ENCODE measurements around the gene DGAT2. TPM values are rescaled to one million over a fixed set of nuclear protein-coding genes. Genes with fewer than 3 reads are reported as not detected.

The DGAT2 gene
- total and polyA plus RNA-seq, 4 donors, result 4.2 to 54.0 (median 8.4) TPM

DNA sequence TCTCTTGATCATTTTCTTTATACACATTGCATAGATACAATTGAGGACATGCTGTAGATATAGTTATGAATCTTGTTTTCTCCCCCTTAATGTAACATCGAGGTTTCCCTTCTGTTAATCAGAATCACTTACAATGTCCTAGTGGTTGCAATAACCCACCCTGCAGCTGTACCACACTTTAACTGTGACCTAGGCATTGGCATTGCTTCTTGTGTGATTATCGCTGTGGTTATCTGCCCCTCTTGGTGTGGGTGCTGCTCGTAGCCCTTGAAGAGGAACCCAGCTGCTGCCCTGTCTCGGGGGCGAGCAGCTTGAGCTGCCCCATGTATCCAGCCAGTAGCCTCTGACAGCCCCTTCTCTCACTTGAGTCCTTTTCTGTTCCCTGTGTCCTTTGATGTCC, 1.5 kb downstream of the DGAT2 start:
- no peaks in the 10 kb centered on the region for H3K9me3 ChIP-seq (ENCODE audit: control insufficient read depth in 4 of 4, insufficient read depth in 3 of 4, low read length in 3 of 4)
- no peak overlapping the region for H3K9ac ChIP-seq (ENCODE audit: insufficient read depth in 1 of 2, low read length in 2 of 2)
- DNase-seq, result no peak
- WGBS, 2 donors, result 71 to 74% methylated on average over 5 of the region's 5 CpGs
- H3K4me3 ChIP-seq, result no peak overlapping the region
- H3K27me3 ChIP-seq (ENCODE audit: control insufficient read depth in 3 of 3, insufficient read depth in 3 of 3, low read length in 2 of 3), result peaks cover 0 to 23% (median 17%) of the 10 kb centered on the region in 3 donors
- peaks cover 0 to 18% (median 4%) of the 10 kb centered on the region in 5 donors for H3K4me1 ChIP-seq (ENCODE audit: control insufficient read depth in 5 of 5, insufficient read depth in 5 of 5, low read length in 5 of 5)
- H3K27ac ChIP-seq (ENCODE audit: low read depth in 1 of 2, low read length in 1 of 2), result no peak overlapping the region
- no peaks in the 10 kb centered on the region for H3K36me3 ChIP-seq (ENCODE audit: control insufficient read depth in 4 of 4, insufficient read depth in 4 of 4, low read length in 4 of 4)
- TF ChIP-seq, protein P1, sequence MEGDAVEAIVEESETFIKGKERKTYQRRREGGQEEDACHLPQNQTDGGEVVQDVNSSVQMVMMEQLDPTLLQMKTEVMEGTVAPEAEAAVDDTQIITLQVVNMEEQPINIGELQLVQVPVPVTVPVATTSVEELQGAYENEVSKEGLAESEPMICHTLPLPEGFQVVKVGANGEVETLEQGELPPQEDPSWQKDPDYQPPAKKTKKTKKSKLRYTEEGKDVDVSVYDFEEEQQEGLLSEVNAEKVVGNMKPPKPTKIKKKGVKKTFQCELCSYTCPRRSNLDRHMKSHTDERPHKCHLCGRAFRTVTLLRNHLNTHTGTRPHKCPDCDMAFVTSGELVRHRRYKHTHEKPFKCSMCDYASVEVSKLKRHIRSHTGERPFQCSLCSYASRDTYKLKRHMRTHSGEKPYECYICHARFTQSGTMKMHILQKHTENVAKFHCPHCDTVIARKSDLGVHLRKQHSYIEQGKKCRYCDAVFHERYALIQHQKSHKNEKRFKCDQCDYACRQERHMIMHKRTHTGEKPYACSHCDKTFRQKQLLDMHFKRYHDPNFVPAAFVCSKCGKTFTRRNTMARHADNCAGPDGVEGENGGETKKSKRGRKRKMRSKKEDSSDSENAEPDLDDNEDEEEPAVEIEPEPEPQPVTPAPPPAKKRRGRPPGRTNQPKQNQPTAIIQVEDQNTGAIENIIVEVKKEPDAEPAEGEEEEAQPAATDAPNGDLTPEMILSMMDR (IDR thresholded peaks at IDR 0.05; ENCODE audit: control extremely low read depth, extremely low read depth), result no peak
- no peak for ATAC-seq (ENCODE audit: insufficient read depth, low FRiP score)

DNA sequence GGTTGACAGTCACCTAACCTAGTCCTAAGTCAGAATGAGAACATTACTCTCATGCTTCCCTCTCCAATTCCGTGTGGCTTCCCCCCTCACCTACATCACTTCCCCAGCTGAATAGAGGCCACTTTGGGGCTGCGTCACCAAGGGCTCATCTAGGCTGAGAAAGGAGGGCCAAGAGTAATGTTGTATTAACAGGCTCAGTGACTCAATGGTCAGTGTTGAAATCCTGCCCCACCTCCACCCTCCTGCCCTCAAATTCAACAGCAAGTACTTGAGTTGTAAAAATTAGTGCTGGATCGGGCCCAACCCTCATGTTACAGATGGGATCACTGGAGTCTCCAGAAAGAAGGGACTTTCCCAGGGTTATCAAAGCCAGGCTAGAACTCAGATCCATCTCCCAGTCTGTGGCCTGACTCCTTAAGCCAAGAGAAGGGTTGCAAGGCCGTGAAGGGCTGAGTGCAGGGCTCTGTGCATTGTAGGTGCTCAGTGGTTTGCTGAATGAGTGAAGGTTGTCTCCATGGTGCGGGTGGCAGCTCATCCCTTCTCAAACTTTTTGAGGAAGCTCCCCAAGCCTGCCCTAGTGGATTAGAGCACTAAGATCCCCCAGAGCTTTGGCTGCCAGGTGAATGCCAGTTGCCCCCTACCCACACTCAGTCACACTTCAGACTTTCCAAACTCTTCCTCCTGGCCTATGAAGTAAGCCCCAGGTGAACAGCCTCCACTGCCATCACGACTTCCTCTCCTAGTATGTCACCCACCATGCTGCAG, 3.2 kb downstream of the DGAT2 start:
- Histone ChIP-seq H3K27ac (ENCODE audit: low read depth in 1 of 2, low read length in 1 of 2) (no peak overlapping the region), H3K9ac (ENCODE audit: insufficient read depth in 1 of 2, low read length in 2 of 2) (no peak overlapping the region), H3K9me3 (ENCODE audit: control insufficient read depth in 4 of 4, insufficient read depth in 3 of 4, low read length in 3 of 4) (no peaks in the 10 kb centered on the region), H3K4me1 (ENCODE audit: control insufficient read depth in 5 of 5, insufficient read depth in 5 of 5, low read length in 5 of 5) (peaks cover 0 to 18% (median 4%) of the 10 kb centered on the region in 5 donors), H3K4me3 (no peak overlapping the region), H3K36me3 (ENCODE audit: control insufficient read depth in 4 of 4, insufficient read depth in 4 of 4, low read length in 4 of 4) (no peaks in the 10 kb centered on the region), H3K27me3 (ENCODE audit: control insufficient read depth in 3 of 3, insufficient read depth in 3 of 3, low read length in 2 of 3) (peaks cover 0 to 23% (median 17%) of the 10 kb centered on the region in 3 donors)
- DNase-seq (no peak), ATAC-seq (ENCODE audit: insufficient read depth, low FRiP score) (peak; percentile 73)
- 66% methylated on average over 6 of the region's 6 CpGs for WGBS, 2 donors
- TF ChIP-seq, protein P1 (IDR thresholded peaks at IDR 0.05; ENCODE audit: control extremely low read depth, extremely low read depth), result no peak

DNA sequence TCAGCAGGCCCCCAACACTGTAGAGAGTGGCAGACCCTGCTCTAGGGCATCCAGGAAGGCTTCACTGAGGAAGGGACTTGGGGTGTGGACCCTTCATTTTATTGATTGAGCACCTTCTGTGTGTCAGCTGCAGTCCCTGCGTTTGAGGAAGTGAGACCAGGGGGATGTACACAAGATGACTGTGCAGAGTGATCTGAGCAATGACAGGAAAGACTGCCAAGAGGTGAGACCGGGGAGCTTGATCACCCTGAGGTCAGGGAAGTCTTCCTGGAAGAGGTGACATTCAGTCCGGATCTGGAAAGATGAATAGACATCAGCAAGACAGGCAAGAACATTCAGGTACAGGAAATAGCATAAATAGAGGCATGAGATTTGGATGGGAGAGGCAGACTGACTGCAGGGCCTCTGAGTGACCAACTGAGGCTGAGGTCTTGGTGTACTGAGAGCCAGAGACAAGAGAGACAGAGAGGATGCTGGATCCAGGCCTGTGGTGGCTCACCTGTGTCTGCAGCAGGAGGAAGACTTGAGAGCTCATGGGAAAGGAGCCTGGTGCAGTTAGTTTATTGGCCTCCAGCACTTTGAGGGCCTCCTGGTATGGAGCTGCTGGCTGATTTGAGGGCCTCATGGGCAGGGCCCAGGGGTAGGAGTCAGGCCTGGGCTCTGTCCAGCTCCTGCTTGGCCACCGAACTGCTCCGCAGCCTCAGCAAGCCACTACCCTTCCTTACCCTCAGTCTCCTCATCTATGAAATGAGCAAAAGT, 5.2 kb downstream of the DGAT2 start:
- H3K9me3 ChIP-seq (ENCODE audit: control insufficient read depth in 4 of 4, insufficient read depth in 3 of 4, low read length in 3 of 4), result no peaks in the 10 kb centered on the region
- H3K36me3 ChIP-seq (ENCODE audit: control insufficient read depth in 4 of 4, insufficient read depth in 4 of 4, low read length in 4 of 4), result no peaks in the 10 kb centered on the region
- no peak for ATAC-seq (ENCODE audit: insufficient read depth, low FRiP score)
- H3K4me3 ChIP-seq, result no peak overlapping the region
- H3K27me3 ChIP-seq (ENCODE audit: control insufficient read depth in 3 of 3, insufficient read depth in 3 of 3, low read length in 2 of 3), result peaks cover 0 to 15% (median 12%) of the 10 kb centered on the region in 3 donors
- no peak overlapping the region for H3K9ac ChIP-seq (ENCODE audit: insufficient read depth in 1 of 2, low read length in 2 of 2)
- TF ChIP-seq, protein P1 (IDR thresholded peaks at IDR 0.05; ENCODE audit: control extremely low read depth, extremely low read depth), result no peak
- peaks cover 0 to 10% (median 0%) of the 10 kb centered on the region in 5 donors for H3K4me1 ChIP-seq (ENCODE audit: control insufficient read depth in 5 of 5, insufficient read depth in 5 of 5, low read length in 5 of 5)
- 54 to 65% methylated on average over 5 of the region's 5 CpGs for WGBS, 2 donors
- peak overlapping the region in 1 of 2 donors; percentile 64 for H3K27ac ChIP-seq (ENCODE audit: low read depth in 1 of 2, low read length in 1 of 2)
- no peak for DNase-seq

Data from lung (tissue), 12 donors.